ENCODE data around the gene ASIC2. TPM values are rescaled to one million over a fixed set of nuclear protein-coding genes. Genes with fewer than 3 reads are reported as not detected.

Gene ASIC2
- total and polyA plus RNA-seq, 2 experiments from 2014 or later = 0.52 to 2.8 TPM

- Histone ChIP-seq H3K36me3 (ENCODE audit: insufficient read depth) (no peaks in the 10 kb centered on the region; the same call in 1 of the 2 replicates), H3K4me2 (peak overlapping the region; percentile 49; the same call in 1 of the 2 replicates), H3K4me3 (peak overlapping the region; percentile 29; the same call in 1 of the 2 replicates), H3K4me1 (ENCODE audit: insufficient read depth) (peaks cover 28% of the 10 kb centered on the region), H3K27ac (ENCODE audit: low read depth) (no peak overlapping the region), H4K20me1 (replicated peaks; ENCODE audit: insufficient read depth) (no peaks in the 10 kb centered on the region), H3K79me2 (replicated peaks; ENCODE audit: insufficient read depth) (no peaks in the 10 kb centered on the region), H3K9me2 (ENCODE audit: insufficient read depth) (no peaks in the 10 kb centered on the region), H3K27me3 (ENCODE audit: insufficient read depth) (peaks cover 94% of the 10 kb centered on the region), H3F3A (replicated peaks; ENCODE audit: low read depth) (0 out of 2 replicates have a peak, but pooled peaks cover 4% of the 10 kb centered on the region), H2AFZ (no peak overlapping the region)
- H3K9me3 Mint-ChIP-seq = no peaks in the 10 kb centered on the region
- peaks cover 69% of the 10 kb centered on the region for H3K27me3 Mint-ChIP-seq (ENCODE audit: insufficient read depth, low read depth, poor library complexity)
- DNase-seq (ENCODE audit: low spot score) (peak; percentile 69), ATAC-seq (peak; percentile 84)
- no peak overlapping the region for H3K27ac Mint-ChIP-seq
- peaks cover 26% of the 10 kb centered on the region for H3K4me1 Mint-ChIP-seq
- no peak overlapping the region for H3K4me3 Mint-ChIP-seq
- TF ChIP-seq, protein P1, sequence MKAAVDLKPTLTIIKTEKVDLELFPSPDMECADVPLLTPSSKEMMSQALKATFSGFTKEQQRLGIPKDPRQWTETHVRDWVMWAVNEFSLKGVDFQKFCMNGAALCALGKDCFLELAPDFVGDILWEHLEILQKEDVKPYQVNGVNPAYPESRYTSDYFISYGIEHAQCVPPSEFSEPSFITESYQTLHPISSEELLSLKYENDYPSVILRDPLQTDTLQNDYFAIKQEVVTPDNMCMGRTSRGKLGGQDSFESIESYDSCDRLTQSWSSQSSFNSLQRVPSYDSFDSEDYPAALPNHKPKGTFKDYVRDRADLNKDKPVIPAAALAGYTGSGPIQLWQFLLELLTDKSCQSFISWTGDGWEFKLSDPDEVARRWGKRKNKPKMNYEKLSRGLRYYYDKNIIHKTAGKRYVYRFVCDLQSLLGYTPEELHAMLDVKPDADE (IDR thresholded peaks at IDR 0.05) = no peak
- no peak for TF ChIP-seq ZNF114 (CRISPR knock-in tag; IDR thresholded peaks at IDR 0.05)
- TF ChIP-seq ZNF462 (CRISPR knock-in tag; IDR thresholded peaks at IDR 0.05) = no peak
- no peak for TF ChIP-seq EZH2phosphoT487 (IDR thresholded peaks at IDR 0.05; ENCODE audit: unreplicated experiment)
- no peak for TF ChIP-seq REST (IDR thresholded peaks at IDR 0.05; ENCODE audit: unreplicated experiment)
- TF ChIP-seq CREB1 (CRISPR knock-in tag; IDR thresholded peaks at IDR 0.05; ENCODE audit: low read depth) = no peak
- no peak for TF ChIP-seq EZH2 (IDR thresholded peaks at IDR 0.05; ENCODE audit: low read depth, unreplicated experiment)
- no peak for TF ChIP-seq STAT1 (IDR thresholded peaks at IDR 0.05; ENCODE audit: unreplicated experiment)
- TF ChIP-seq CTCF (conservative IDR thresholded peaks at IDR 0.05; ENCODE audit: low read depth in 2 of 2) = peak in 1 of 2 experiments; percentile 22; a peak in 2 of 4 replicates
- no peak for TF ChIP-seq ZNF331 (CRISPR knock-in tag; IDR thresholded peaks at IDR 0.05; ENCODE audit: low read depth)
- TF ChIP-seq POLR2AphosphoS5 (IDR thresholded peaks at IDR 0.05; ENCODE audit: low read depth) = peak; percentile 46; the same call in 1 of the 2 replicates
- peak; percentile 95 for TF ChIP-seq NANOG (IDR thresholded peaks at IDR 0.05; ENCODE audit: borderline replicate concordance)
- no peak for TF ChIP-seq JUNB (IDR thresholded peaks at IDR 0.05; ENCODE audit: unreplicated experiment)
- no peaks in the 10 kb centered on the region for H3K36me3 Mint-ChIP-seq (ENCODE audit: low read depth)
Observed at GRCh38 chr17:33192951-33193911, 99.9 kb downstream of the ASIC2 start.
